Measurements from ENCODE around the gene TOX3.

TOX3 gene

DNA sequence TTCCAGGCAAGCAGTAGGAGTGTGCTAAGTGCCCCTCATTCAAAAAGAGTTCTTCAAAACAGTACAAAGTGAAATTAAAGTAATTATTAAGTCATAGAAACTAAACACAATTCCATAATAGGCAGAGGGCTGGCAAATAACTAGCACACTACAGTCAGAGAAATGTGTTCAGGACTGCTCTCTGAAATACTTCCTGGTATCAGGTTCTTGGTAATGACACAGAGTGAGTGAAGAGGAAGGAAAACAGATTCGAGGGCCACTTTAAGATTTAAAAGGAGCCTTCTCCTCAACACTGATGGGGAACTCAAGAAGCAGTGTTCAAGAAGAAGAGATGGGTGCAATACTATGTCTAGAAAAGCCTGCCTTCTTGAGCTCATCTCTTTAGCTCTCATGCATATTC is 139.2 kb downstream of the TOX3 start:
- Mint-ChIP-seq H3K4me3 (no peak overlapping the region), H3K9me3 (no peaks in the 10 kb centered on the region), H3K27me3 (ENCODE audit: low read depth, poor library complexity) (peaks cover 5% of the 10 kb centered on the region), H3K4me1 (no peaks in the 10 kb centered on the region), H3K27ac (no peak overlapping the region), H3K36me3 (ENCODE audit: low read depth) (no peaks in the 10 kb centered on the region)
- no peak for DNase-seq
- TF ChIP-seq, protein P1, sequence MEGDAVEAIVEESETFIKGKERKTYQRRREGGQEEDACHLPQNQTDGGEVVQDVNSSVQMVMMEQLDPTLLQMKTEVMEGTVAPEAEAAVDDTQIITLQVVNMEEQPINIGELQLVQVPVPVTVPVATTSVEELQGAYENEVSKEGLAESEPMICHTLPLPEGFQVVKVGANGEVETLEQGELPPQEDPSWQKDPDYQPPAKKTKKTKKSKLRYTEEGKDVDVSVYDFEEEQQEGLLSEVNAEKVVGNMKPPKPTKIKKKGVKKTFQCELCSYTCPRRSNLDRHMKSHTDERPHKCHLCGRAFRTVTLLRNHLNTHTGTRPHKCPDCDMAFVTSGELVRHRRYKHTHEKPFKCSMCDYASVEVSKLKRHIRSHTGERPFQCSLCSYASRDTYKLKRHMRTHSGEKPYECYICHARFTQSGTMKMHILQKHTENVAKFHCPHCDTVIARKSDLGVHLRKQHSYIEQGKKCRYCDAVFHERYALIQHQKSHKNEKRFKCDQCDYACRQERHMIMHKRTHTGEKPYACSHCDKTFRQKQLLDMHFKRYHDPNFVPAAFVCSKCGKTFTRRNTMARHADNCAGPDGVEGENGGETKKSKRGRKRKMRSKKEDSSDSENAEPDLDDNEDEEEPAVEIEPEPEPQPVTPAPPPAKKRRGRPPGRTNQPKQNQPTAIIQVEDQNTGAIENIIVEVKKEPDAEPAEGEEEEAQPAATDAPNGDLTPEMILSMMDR (IDR thresholded peaks at IDR 0.05): no peak

DNA sequence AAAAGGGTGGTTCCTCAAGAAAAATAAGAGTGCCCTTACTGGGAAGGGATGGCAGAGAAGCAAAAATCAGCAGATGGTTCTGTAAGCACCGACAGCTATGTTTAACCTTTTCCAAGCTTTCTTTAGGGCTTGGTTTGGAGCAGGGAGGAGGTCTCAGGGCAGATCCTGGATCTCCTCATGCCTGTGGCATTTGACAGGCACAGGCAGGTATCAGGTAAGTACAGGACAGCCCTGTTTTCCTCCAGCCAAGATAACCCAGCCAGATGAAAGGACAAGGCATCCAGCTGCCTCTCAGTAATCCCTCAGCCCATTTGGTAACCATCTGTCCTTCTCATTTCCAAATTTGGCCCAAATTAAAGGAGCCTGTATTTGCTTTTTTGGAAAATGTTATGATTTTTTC is 141.5 kb downstream of the TOX3 start:
- TF ChIP-seq, protein P1 (IDR thresholded peaks at IDR 0.05): no peak
- DNase-seq: no peak
- H3K9me3 Mint-ChIP-seq: no peaks in the 10 kb centered on the region
- H3K27ac Mint-ChIP-seq: no peak overlapping the region
- no peaks in the 10 kb centered on the region for H3K36me3 Mint-ChIP-seq (ENCODE audit: low read depth)
- no peaks in the 10 kb centered on the region for H3K4me1 Mint-ChIP-seq
- peaks cover 3% of the 10 kb centered on the region for H3K27me3 Mint-ChIP-seq (ENCODE audit: low read depth, poor library complexity)
- H3K4me3 Mint-ChIP-seq: no peak overlapping the region

DNA sequence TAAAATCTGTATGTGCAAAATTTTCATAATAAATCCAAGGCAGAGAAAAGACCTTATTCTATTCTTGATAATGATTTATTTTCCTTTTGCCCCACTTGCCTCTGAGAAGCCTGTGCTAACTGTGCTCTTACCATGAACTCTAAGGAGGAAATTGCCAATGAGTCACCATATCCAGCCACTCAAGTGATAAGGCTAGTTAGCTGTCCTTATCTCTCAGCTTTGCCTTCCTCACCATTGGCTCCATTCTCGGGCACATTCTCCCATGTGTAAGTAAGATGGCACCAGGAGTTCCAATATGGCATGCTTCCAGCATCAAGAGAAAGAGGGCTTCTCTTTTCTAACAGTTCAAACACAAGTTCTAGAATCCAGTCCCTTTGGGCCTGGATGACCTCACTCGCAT is 142.4 kb downstream of the TOX3 start:
- Mint-ChIP-seq H3K27ac (no peak overlapping the region), H3K36me3 (ENCODE audit: low read depth) (no peaks in the 10 kb centered on the region), H3K27me3 (ENCODE audit: low read depth, poor library complexity) (peaks cover 3% of the 10 kb centered on the region), H3K4me1 (no peaks in the 10 kb centered on the region), H3K4me3 (no peak overlapping the region), H3K9me3 (no peaks in the 10 kb centered on the region)
- TF ChIP-seq, protein P1 (IDR thresholded peaks at IDR 0.05): no peak
- DNase-seq: no peak

DNA sequence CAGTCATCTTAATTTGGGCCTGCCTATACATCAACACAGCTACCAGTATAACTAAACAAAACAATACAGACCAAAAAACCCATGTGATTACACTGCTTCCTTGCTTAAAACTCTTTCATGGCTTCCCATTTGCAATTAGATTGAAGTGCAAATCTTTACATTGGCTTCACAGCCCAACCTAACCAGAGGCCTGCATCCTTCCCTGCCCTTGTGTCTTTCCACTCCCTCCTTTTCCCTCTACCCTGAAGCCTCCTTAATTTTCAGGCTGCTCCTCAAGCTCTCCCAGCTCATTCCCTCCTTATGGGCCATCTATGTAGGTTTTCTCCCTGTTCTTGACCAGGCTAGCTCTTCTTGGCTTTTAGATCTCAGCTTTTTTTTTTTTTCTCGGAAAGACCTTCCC is 147.8 kb downstream of the TOX3 start:
- no peak for DNase-seq
- no peaks in the 10 kb centered on the region for H3K36me3 Mint-ChIP-seq (ENCODE audit: low read depth)
- H3K4me1 Mint-ChIP-seq: no peaks in the 10 kb centered on the region
- H3K4me3 Mint-ChIP-seq: no peak overlapping the region
- H3K9me3 Mint-ChIP-seq: no peaks in the 10 kb centered on the region
- H3K27me3 Mint-ChIP-seq (ENCODE audit: low read depth, poor library complexity): peaks cover 3% of the 10 kb centered on the region
- H3K27ac Mint-ChIP-seq: no peak overlapping the region
- TF ChIP-seq, protein P1 (IDR thresholded peaks at IDR 0.05): no peak

DNA sequence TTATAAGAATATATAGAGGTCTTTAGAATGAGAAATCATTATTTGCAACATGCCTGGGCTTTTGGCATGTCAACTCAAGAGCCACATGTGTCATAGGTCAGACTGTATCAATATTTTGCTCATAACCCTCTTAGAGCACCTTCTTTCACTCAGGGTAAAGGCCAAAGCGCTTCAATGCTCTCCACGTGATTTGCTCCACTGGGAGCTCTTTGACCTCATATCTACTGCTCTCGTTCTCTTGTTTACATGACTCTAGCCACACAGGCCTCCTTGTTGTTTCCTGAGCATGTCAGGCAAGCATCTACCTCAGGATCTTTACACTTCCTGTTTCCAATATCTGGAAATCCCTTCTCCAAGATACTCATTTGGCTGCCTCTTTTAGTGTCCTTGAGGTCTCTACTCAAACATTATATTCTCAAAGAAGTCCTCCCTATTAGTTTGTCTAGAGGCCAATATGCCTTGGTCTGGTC is 148.4 kb downstream of the TOX3 start:
- no peak overlapping the region for H3K4me3 Mint-ChIP-seq
- H3K4me1 Mint-ChIP-seq: no peaks in the 10 kb centered on the region
- peaks cover 3% of the 10 kb centered on the region for H3K27me3 Mint-ChIP-seq (ENCODE audit: low read depth, poor library complexity)
- TF ChIP-seq, protein P1 (IDR thresholded peaks at IDR 0.05): no peak
- no peak for DNase-seq
- H3K27ac Mint-ChIP-seq: no peak overlapping the region
- no peaks in the 10 kb centered on the region for H3K36me3 Mint-ChIP-seq (ENCODE audit: low read depth)
- no peaks in the 10 kb centered on the region for H3K9me3 Mint-ChIP-seq

DNA sequence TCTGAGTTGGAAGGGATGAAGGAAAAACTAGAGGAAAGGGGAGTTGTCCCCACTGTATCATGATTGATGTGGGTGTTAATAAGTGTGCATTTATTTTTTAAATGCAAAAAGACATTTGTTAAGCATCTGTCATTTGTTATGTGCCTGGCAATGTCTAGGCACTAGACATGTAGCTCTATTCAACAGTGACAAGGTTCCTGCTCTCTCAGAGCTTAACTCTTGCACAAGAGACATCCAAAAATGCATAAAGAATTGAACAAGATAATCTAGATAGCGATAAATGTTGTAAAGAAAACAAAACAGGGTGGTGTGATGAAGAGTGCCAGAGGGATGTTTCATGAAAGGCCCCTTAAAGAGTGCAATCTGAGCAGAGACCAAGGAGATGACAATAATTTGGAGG is 148.9 kb downstream of the TOX3 start:
- H3K4me3 Mint-ChIP-seq: no peak overlapping the region
- DNase-seq: no peak
- no peaks in the 10 kb centered on the region for H3K36me3 Mint-ChIP-seq (ENCODE audit: low read depth)
- no peaks in the 10 kb centered on the region for H3K4me1 Mint-ChIP-seq
- TF ChIP-seq, protein P1 (IDR thresholded peaks at IDR 0.05): no peak
- no peak overlapping the region for H3K27ac Mint-ChIP-seq
- peaks cover 3% of the 10 kb centered on the region for H3K27me3 Mint-ChIP-seq (ENCODE audit: low read depth, poor library complexity)
- H3K9me3 Mint-ChIP-seq: no peaks in the 10 kb centered on the region
